Activated CD8-positive, alpha-beta memory T cell treated with anti-CD3 and anti-CD28 coated beads, Interleukin-2, amount 50 U/mL, for 1 hour (primary cell): ENCODE results near the gene SDK1.

Source experiments
- DNase-seq: peaks from one replicate; pipeline ENCODE4 v3.0.0-alpha.2; 2020; ENCODE audit errors: extremely low read depth

Gene SDK1

DNA sequence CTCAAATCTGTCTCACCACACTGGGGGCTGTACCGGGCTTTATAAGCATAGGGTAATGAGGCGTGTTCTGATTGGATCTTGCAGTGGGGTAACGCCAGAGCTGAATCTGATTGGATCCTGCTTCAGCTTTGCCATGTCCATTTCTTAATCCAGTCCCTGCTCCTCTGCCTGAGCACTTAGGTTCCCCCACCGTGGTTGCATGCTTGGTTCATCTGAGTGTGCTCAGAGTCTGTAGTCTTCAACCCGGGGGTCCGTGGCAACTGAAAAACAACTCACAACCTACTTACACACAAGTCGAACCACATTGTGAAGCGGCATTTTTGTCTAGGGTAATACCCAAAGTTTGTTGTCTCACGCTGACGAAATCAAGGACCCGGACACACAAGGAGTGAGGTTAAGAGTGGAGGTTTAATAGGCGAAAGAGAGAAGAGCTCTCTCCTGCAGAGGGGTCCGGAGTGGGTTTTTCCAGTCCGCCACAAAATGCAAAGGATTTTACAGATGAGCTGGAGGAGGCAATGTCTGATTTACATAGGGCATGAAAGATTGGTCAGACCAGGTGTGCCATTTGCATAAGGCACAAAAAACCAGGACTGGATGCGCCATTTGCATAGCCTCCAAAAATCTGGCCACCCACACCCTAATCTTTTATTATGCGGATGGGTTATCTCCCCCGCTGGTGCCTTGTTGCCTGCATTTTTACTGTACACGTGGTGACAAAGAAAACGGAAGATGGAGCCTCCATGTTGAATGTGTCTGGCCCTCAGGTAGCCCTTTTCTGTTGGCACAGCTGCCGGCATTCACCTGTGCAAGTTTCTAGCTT is 739.3 kb downstream of the SDK1 start:
- DNase-seq = no peak

GRCh38 chr7:4042402-4043045 is 741.5 kb downstream of the SDK1 start:
- no peak for DNase-seq

DNA sequence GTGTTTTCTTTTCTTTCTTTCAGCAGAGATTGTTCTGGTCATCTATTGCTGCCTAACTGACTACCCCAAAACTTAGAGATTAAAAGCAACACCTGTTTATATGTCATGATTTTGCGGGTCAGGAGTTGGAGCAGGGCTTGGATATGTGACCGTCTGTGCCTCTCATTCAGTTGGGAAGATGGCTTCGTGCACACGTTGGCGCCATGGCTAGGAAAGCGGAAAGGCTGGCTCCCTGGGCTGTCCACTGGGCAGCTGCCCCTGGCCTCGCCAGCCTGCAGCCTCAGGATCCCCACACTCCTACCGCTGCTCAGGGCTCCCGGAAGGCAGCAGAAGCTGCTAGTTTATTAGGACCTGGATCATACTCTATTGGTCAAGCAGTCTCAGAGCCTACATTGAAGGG is 742.9 kb downstream of the SDK1 start:
- DNase-seq = no peak

DNA sequence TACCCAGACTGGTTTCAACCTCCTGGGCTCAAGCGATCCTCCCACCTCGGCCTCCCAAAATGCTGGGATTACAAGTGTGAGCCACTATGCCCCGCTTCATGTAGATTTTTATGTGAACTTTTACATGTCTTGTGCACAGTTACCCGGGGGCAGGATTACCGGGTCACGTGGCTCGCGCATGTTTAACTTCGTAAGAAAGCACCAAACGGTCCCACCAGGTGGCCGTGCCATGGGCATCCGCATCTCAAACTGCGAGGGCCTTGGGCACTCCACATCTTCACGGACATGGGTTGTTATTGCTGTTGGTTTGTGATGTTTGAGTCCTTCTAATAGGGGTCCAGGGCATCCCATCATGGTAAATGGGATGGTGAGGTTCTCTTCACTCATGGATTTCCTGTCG is 744.4 kb downstream of the SDK1 start:
- no peak for DNase-seq

DNA sequence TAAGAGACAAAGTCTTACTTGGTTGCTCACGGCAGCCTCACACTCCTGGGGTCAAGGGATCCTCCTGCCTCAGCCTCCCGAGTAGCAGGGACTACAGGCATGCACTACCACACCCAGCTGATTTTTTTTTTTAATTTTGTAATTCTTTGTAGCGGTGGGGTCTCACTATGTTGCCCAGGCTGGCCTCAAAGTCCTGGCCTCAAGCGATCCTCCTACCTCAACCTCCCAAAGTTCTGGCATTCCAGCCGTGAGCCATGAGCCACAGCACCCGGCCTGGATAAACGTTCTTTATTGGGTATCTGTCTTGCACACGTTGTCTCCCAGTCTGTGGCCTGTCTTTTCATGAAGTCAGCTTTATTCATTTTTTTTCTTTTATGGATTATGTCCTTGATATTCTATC is 744.9 kb downstream of the SDK1 start:
- no peak for DNase-seq

GRCh38 chr7:4048336-4048735 is 747.3 kb downstream of the SDK1 start:
- DNase-seq = no peak

GRCh38 chr7:4049202-4049601 is 748.1 kb downstream of the SDK1 start:
- no peak for DNase-seq

- DNase-seq = no peak
These were observed 749.1 kb downstream of the SDK1 start for GRCh38 chr7:4050126-4050660.

DNA sequence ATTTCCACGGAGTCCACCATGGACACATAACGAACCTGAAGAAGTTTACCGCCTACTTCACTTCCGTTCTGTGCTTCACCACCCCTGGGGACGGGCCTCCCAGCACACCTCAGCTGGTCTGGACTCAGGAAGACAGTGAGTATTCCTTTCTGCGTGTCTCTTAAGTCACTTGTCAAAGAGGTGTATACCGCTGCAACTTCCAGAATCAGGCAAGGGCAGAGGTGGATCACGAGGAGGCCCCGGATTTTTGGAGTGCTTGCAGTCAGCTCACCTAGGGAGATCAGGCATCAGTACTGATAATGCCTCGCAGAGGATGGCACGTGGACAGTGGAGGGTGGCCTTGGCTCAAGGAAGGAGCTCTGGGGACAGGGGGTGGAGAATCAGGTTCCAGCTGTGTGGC is 750.6 kb downstream of the SDK1 start:
- no peak for DNase-seq

DNA sequence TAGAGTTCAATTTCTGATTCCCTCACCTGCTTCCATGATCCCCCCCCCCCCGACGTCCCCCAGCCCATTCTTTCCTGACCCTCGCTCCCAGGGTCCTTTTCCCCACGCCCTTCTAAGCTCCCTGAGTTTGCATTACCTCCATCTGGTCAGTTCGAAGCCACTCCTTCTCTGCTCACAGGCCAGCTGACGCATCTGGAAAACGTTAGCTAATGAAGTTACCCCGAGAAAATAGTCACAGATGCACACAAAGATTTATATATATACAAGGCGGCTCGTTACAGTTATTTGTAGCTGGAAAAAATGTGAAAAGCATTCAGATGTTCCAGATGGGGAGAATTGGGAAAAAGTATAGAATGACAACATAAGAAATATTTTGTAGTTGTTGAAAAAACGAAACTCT is 751.1 kb downstream of the SDK1 start:
- no peak for DNase-seq

DNA sequence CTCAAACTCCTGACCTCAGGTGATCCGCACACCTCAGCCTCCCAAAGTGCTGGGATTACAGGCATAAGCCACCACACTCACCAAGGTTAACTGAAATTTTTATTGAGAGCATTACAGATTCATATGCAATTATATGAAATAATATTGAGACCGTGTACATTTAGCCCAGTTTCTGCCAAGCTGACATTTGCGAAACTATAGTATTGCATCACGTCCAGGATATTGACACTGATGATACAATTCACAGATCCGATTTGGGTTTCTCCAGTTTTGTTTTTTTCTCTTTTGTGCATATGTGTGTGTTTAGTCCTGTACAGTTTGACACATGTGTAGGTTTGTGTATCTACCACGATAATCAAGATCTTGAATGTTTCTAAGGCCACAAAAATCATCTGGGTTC is 753.1 kb downstream of the SDK1 start:
- DNase-seq = no peak

DNA sequence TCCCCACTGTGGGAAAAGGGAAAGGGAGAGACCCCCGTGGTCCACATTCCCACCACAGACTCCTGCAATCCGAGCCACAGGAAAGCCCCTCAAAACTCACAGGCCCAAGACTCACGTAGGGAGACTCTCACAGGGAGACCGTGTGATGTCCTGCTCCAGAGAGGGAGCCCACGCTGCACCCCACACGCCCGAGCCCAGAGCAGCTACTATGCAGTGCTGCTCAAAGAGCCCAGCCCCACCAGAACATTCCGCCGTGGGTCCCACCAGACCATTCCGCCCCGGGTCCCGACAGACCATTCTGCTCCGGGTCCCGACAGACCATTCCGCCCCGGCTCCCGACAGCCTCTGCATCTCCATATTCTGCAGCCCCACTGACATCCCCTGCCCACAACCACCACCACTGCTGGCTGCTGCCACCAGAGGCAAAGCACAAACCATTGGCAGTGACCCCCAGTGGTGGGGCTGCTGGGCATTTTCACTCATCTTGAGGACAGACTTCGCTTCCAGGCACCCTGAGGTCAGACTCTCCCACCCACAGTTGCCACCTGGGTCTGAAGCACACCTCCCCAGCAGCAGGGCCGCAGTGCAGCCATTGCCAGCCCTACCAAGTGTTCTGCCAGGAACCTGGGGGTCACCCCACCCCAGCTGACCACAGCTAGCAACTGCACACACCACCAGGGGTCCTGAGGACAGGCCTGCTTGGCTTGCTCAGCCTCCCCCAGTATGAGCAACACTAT is 755.7 kb downstream of the SDK1 start:
- no peak for DNase-seq

GRCh38 chr7:4057289-4057616 is 756.2 kb downstream of the SDK1 start:
- DNase-seq = no peak

DNA sequence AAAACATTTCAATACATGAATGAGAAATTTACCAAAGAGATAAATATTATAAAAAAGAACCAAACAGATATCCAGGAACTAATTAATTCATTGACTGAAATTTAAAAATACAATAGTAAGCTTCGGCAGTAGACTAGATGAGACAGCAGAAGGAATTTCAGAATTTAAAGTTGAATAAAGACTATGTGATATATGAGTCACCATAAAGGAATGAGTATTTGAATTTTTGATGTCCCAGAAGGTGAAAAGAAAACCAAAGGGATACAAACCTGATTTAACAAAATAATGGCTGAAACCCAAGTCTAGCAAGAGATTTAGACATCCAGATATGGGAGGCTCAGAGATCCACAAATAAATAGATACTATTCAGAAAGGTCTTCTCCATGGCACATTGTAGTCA is 757.1 kb downstream of the SDK1 start:
- no peak for DNase-seq

DNA sequence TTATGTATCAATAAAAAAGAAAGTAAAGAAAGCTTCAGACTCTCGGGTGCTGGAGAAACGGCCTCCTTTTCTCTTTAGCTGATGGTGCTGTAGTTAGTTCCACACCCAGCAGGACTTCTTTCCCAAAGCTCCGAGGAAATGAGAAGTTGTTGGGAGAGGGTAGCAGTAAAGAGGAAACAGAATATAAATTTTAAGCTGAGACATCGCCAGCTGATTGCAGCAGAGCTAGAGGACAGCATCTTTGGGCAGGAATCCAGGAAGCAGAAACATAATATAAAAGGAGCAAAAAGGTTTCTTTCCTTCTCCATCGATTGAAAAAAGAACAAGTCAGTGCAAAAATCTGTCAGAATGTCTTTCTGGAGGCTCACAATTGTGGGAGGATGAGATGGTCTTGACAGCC is 764.1 kb downstream of the SDK1 start:
- no peak for DNase-seq

GRCh38 chr7:4066206-4066605 is 765.2 kb downstream of the SDK1 start:
- no peak for DNase-seq

DNA sequence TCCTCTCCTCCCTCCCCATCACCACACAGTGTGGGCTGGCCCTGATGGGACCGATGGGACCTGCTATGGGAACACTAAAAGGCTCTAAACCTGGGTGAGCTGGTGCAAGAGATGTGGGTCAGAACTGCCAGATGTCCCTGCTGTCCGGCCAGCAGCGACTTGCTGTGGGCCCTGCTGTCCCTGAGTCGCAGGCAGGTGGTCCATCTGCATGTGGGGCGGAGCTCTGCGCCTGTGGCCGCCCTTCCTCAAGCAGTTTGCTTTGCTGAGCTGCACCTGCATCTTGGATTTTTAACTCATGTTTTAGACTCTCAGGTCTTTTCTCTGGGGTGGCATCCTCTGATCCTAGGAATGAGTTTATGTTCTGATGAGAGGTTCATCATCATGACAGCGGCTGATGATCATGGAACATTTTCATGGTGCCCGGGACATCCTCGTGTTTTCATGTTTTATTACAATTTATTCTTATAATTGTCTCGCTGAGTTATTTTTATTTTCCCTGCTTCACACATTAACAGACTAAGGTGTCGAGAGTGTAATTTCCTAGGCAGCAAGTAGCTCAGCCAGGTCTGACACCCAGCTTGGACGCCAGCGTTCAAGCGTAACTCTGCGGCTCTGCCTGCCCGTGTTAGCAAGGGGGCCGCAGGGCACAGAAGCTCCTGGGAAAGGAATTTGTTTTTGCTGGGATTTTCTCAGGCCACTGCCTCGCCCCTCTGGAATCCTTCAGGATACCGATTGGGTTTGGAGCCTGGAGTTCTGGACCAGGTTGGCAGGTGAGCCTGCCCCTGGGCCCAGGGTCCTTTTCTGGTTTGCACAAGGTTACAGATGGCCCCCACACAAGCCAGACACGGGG is 765.8 kb downstream of the SDK1 start:
- DNase-seq = no peak

DNA sequence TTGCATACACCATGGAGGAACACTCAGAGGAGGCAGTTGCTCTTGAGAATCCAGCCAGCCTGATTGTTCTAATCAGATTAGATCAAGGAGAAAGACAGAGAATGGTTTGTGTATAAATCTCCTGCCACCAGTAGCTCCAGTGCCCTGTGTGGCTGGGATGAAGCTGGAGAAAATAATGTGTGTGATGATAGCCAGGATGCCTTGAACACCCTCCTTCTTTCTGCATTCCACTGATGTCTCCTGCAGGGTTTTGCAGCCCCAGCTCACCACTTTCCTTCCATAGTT is 766.4 kb downstream of the SDK1 start:
- DNase-seq = no peak

GRCh38 chr7:4067874-4068273 is 766.8 kb downstream of the SDK1 start:
- no peak for DNase-seq

DNA sequence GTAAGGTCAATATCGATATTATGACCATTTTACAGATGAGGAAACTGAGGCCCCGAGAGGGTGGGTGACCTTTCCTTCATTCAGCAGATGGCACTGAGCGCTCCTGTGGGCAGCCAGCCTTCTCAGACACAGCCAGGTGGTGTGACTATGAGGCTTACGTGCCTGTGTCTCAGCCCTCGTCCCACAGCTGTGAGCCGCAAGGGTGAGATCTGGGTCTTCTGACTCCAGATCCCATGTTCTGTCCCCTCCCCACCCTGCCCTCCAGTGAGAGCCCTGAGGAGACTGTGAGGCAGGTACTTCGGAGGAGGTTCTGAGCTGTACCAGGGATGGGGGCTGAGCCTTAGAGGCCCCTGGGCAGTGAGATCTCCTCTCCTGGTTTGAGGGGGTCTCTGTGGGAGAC is 767.2 kb downstream of the SDK1 start:
- no peak for DNase-seq

- no peak for DNase-seq
These were observed 768.4 kb downstream of the SDK1 start for GRCh38 chr7:4069268-4070095.
